Activated T-cell treated with anti-CD3 and anti-CD28 coated beads for 4 hours (primary cell): ENCODE measurements around the gene GLP2R.

Experiments
- DNase-seq: peaks from one replicate; pipeline ENCODE4 v3.0.0-alpha.2; 2020

Gene GLP2R

GRCh38 chr17:9859781-9860180 lies 34.1 kb downstream of the GLP2R start:
- DNase-seq: no peak

DNA sequence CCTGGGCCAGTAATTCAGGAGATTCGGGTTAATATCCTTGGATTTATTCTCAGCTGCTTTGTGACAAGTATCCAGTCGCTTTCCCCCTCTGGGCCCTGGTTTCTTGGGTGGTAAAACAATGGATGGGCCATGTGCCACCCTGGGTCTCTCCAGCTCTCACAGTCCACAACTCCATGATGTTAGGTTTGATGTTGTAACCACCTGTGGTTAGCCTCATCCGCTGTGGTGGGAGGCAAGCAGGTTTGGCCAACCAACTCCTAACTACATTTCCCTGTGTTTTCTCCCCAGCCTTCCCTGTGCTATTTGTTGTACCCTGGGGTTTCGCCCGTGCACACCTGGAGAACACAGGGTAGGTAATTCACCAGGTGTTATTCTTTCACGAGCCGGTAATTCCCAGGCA lies 35.1 kb downstream of the GLP2R start:
- no peak for DNase-seq

GRCh38 chr17:9862220-9862619 lies 36.5 kb downstream of the GLP2R start:
- DNase-seq: no peak

GRCh38 chr17:9862949-9863348 lies 37.2 kb downstream of the GLP2R start:
- DNase-seq: no peak

DNA sequence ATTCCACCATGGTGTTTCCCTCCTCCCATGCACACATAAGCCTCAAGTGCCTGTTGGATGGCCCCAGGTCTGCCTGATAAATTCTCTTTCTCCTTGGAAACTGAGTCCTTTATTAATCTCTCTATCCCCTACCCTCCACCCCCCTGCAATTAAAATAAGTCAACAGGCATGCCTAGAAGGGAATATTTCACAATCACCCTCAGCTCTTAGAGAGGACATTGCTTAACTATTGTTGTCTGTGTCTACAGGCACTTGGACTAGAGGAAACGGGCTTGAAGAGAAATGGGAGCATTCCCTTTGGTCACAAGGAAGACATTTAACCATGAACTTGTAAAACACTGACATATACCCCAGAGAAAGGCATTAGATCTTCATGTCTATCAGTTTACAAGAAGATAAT lies 39.9 kb downstream of the GLP2R start:
- DNase-seq: no peak

GRCh38 chr17:9868552-9868951 lies 42.8 kb downstream of the GLP2R start:
- DNase-seq: no peak

DNA sequence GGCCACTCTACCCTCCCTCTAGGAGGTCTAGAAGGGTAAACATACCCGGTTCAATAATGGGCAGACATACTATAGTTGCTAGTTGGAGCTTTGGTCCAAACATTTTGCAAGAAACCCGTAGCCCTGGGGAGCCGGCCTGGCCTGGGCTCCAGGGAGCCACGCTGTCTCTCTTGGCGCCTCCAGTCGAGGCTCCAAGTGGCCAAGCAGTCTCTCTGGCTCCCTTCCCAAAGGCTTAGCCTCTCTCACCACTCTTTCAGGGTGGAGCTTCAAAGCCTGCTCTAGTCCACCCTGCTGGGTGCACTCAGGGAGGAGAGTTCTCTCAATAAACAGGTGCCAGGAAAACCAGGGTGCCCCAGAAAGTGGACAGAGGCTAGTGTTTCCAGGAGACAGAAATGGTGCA lies 47.1 kb downstream of the GLP2R start:
- DNase-seq: no peak

DNA sequence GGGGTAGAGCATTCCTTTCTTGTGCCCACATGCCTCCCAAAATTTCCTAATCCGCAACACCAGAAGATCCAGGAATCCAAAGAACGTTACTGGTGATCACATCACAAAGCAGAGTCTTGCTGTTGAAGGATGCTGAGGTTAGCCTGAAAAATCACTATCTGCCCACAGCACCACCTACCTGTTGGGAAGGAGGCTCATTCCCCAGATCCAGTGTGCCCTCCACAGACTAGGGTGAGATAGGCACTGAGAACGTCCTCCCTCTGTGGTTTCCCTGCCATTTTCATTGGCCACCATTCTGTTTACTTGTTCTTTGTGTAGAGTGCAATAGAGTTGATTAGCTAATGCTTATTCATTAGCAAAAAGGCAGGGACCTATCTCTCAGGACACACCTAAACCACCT lies 49.0 kb downstream of the GLP2R start:
- DNase-seq: no peak

DNA sequence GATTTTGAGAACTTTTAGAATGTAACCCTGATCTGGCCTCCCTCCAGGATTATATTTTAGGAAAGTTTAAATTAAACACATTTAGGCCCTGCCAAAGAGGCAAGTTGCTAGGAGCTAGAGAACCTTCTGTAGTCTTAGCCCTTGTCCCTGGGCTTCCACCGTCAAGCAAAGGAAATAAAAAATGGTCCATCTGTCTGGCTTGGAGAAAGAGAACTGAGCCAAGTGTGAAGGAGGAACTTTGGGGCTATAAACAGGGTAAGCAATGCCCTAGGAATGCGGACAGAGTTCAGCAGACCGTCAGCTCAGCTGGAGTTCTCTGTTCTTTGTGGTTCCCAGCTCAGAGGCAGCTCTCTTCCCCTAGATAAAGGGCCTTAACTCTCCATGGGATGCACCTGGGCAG lies 49.7 kb downstream of the GLP2R start:
- DNase-seq: no peak

DNA sequence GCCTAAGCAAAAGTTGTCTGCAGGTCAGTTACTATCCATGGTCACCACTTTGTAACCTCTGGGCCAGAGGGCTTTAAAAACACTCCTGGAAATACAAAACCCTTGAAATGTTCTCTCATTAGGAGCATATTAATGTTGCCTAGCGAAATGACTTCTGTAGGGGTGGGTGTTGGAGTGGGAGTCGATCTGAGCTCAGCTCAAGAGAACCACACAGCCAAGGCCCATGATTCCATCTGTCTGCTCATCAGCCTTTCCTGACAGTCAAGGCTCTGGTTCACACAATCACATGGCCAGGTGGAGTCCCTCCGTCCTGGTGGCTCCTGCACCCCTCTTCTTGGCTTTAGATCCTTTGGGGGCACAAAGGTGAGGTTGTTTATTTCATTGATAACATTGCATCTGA lies 52.6 kb downstream of the GLP2R start:
- DNase-seq: no peak

DNA sequence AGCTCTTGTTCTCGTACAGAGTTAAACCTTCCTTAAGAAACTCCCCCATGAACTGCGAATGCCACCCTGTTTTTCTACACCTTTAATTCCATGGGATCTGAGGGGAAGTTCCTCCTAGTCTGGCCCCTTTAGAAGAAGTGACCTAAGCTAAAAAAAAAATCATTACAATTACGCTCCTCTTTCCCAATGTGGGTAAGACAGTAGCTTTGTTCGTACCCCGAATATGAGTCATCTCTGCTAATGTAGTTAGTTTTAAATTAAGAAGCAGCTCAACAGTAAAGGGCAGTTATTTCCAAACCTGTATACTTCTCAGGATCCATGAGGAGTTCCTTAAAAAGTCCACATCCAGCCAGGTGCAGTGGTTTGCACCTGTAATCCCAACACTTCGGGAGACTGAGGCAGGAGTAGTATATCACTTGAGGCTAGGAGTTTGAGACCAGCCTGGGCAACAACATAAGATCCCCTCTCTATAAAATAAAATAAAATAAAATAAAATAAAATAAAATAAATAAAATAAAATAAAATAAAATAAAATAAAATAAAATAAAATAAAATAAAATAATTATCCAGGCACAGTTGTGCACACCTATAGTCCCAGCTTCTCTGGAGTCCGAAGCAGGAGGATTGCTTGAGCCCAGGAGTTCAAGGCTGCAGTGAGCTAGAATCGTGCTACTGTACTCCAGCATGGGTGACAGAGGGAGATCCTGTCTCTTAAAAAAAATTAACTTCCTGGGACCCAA lies 53.2 kb downstream of the GLP2R start:
- no peak for DNase-seq

GRCh38 chr17:9880582-9880999 lies 54.9 kb downstream of the GLP2R start:
- no peak for DNase-seq

DNA sequence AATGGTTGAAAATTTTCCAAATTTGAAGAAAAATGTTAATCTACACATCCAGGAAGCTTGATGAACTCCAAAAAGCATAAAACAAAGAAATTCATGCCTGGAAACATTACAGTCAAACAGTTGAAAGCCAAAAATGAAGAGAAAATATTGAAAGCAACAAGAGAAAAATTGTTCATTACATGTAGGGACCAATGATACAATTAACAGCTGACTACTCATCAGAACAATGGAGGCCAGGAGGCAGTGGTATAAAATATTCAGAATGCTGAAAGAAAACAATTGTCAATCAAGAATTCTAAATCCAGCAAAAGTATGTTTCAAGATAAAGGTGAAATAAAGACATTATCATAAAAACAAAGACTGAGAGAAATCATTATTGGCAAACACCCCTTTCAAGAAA lies 57.7 kb downstream of the GLP2R start:
- no peak for DNase-seq

DNA sequence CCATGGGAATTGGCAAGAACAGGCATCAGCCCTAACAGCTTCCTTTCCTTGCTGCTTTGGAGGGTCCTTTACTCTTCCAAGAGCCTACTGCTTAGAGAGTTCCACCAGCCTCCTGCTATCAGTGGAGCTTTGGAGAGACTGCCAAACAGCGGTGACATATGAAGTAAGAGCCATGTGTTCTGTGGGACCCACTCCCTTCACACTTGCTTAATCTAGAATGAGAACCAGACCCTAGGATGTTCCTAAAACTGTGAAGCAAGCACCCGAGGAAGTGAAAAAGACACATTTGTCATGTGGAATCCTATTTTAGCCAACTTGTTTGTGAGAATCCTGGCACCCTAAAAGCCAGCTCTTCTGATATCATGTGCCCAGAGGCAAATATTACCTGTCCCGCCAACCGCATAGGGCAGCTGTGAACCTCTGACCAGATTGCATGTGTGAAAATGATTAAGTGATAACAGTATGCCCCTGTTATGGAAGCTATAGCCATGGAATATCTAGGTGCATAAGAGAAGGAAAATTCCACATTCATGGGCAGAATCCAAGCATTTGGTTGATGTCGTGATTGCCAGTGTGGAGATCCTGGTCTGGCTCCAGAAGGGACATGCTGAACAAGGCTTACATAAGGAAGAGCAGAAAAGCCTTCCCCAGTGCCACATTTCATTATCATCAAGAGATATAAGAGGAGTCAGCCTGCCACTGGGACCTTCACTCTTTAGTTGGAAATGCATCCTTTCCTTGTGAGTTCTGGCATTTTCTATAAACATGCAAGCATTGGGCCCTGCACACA lies 60.6 kb downstream of the GLP2R start:
- no peak for DNase-seq

DNA sequence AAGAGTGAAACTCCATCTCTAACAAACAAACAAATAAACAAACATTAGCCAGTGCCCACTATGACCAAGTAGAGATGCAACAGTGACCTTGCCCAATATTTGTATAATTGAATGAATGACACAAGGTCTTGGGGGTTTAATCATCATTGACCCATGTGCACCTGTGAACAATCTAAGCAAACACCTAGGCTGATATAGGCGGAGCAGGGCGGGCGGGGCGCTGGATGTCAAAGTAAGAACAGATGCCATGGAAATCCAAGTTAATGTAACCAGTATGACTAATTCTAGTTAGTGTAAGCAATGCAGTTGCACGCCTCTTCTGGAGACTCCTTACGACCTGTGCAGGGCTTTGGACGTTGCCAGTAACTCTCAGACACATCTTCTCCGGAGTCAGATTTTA lies 61.8 kb downstream of the GLP2R start:
- no peak for DNase-seq

- no peak for DNase-seq
These were observed 64.4 kb downstream of the GLP2R start for GRCh38 chr17:9890124-9890523.

- no peak for DNase-seq
These were observed 67.8 kb downstream of the GLP2R start for GRCh38 chr17:9893411-9894012.

GRCh38 chr17:9894231-9894630 lies 68.5 kb downstream of the GLP2R start:
- DNase-seq: no peak

DNA sequence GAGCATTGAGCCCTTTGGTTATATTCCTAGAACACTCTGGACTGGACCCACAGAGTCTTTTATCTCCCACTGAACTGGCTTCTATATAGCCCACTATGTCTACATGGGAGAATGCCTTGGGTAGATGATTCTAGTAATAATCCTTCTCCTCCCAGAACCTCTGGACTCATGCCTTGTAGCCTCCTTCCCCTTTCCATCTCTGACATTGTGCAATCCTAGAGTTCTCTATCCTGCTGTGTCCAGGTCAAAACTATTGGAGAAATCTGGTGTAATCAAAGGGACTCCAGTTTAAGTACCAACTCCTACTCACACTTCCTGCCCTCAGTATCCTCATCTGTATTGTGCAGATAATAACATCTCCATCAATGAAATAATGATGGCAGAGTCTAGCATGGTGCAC lies 70.2 kb downstream of the GLP2R start:
- DNase-seq: no peak

DNA sequence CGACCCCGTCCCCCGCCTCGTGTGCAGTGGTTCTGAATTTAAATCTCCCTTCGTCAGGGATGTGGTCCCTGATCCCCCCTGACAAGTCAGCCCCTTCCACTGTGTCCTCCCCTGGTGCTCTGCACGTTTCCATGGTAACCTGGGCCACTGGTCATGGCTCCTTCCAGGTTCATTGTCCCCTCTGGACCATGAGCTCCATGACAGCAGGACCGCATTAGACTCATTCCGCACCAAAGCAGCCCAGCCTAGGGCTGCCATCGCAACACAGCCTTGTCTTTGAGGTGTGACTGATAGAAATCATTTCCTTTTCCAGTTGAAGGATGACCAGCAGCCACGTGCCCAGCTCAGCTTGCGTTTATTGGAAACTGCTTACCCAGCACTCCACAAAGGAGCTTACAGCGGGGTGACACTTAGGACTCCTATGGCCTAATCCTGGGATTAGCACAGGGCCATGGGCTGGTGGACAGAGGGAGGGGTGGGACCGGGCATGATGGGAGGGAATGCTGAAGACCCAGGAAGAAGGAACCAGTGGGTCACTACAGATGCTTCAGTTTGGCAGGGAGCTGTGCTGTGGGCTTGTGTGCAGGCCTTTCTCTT lies 71.7 kb downstream of the GLP2R start:
- DNase-seq: no peak

DNA sequence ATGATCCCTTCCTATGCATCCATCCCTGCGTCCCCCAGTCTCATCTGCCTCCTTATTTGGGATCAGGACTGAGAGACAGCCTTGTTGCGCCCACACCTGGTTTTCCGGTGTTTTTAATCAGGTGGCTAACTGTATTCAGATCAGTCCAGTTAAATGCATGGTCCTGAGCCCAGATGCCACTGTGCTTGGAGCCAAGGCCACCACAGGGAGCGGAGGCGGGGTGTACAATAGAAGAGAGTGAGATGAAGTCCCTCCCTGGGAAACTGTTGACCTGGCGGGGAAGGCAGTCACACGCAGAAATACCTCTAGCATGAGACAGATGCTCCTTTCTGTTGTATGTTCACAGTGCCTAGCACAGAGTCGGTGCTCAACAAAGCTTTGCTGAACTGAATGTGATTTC lies 73.1 kb downstream of the GLP2R start:
- no peak for DNase-seq

DNA sequence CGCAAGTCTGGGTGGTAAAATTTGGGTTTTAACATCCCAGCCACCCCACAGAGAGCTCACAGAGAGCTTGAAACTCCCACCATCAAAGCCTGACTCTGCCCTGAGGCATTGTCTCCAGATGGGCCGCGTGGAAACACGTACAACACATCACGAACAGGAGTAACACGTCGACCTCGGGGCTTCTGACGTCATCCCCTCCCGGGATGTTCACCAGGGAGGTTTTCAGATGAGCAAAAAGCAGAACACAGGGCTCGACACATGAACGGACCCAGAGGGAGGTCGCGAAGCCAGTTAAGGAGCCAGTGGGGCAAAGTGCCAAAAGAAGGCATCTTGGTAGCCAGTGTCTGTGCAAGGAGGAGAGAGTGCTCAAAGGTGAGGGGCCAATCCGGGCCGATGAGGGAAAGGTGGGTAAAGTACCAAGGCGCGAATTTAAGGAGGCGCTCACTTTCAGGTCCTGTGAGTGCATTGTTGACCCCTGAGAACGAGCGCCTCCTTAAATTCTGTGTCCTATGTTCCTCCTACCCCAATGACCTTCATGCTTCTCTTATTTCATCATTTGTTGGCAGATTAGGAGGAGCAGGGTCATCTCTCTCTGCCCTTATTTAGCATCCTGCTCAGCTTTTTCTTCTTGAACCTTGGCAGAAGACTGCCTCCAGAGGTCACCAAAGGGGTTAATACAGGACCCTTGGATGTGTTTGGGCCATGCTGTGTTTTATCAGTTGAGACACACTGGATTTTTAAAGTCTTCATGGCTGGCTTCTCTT lies 73.7 kb downstream of the GLP2R start:
- no peak for DNase-seq

GRCh38 chr17:9900044-9900594 lies 74.4 kb downstream of the GLP2R start:
- DNase-seq: no peak
